ENCODE results near the gene BMERB1. TPM values are rescaled to one million over a fixed set of nuclear protein-coding genes. Genes with fewer than 3 reads are reported as not detected.

The BMERB1 gene
- total RNA-seq, 1 donor from 2014 or later, result 45.4 TPM

GRCh38 chr16:15516609-15517008 is 82.2 kb downstream of the BMERB1 start:
- H3K27me3 ChIP-seq, result no peaks in the 10 kb centered on the region
- no peaks in the 10 kb centered on the region for H3K4me1 ChIP-seq
- intact Hi-C loops (cut with DNase I), result no loop called here
- H3K36me3 ChIP-seq, result peaks cover 19% of the 10 kb centered on the region in 2 donors
- no peak overlapping the region for H3K27ac ChIP-seq
- TF ChIP-seq, protein P1, sequence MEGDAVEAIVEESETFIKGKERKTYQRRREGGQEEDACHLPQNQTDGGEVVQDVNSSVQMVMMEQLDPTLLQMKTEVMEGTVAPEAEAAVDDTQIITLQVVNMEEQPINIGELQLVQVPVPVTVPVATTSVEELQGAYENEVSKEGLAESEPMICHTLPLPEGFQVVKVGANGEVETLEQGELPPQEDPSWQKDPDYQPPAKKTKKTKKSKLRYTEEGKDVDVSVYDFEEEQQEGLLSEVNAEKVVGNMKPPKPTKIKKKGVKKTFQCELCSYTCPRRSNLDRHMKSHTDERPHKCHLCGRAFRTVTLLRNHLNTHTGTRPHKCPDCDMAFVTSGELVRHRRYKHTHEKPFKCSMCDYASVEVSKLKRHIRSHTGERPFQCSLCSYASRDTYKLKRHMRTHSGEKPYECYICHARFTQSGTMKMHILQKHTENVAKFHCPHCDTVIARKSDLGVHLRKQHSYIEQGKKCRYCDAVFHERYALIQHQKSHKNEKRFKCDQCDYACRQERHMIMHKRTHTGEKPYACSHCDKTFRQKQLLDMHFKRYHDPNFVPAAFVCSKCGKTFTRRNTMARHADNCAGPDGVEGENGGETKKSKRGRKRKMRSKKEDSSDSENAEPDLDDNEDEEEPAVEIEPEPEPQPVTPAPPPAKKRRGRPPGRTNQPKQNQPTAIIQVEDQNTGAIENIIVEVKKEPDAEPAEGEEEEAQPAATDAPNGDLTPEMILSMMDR (IDR thresholded peaks at IDR 0.05), result no peak
- H3K4me3 ChIP-seq, result no peak overlapping the region
- DNase-seq (ENCODE audit: low spot score in 2 of 2), result no peak
- no peaks in the 10 kb centered on the region for H3K9me3 ChIP-seq

GRCh38 chr16:15517743-15518377 is 83.5 kb downstream of the BMERB1 start:
- TF ChIP-seq, protein P1 (IDR thresholded peaks at IDR 0.05), result no peak
- DNase-seq (ENCODE audit: low spot score in 2 of 2), result no peak
- no peak overlapping the region for H3K4me3 ChIP-seq
- peak overlapping the region in 1 of 2 donors; percentile 9 for H3K27ac ChIP-seq
- peaks cover 19% of the 10 kb centered on the region in 2 donors for H3K36me3 ChIP-seq
- H3K4me1 ChIP-seq, result no peaks in the 10 kb centered on the region
- no peaks in the 10 kb centered on the region for H3K27me3 ChIP-seq
- no peaks in the 10 kb centered on the region for H3K9me3 ChIP-seq
- intact Hi-C loops (cut with DNase I), result no loop called here

- TF ChIP-seq, protein P1 (IDR thresholded peaks at IDR 0.05), result no peak
- Histone ChIP-seq H3K9me3 (no peaks in the 10 kb centered on the region), H3K27ac (peak overlapping the region in 1 of 2 donors; percentile 9), H3K4me3 (no peak overlapping the region), H3K36me3 (peaks cover 19% of the 10 kb centered on the region in 2 donors), H3K27me3 (no peaks in the 10 kb centered on the region), H3K4me1 (no peaks in the 10 kb centered on the region)
- DNase-seq (ENCODE audit: low spot score in 2 of 2), result peak in 1 of 2 donors; percentile 67
- intact Hi-C loops (cut with DNase I), result no loop called here
These were observed 84.3 kb downstream of the BMERB1 start for GRCh38 chr16:15518381-15519351.

GRCh38 chr16:15519790-15520189 is 85.4 kb downstream of the BMERB1 start:
- H3K4me3 ChIP-seq, result no peak overlapping the region
- H3K27ac ChIP-seq, result no peak overlapping the region
- H3K4me1 ChIP-seq, result no peaks in the 10 kb centered on the region
- TF ChIP-seq, protein P1 (IDR thresholded peaks at IDR 0.05), result no peak
- DNase-seq (ENCODE audit: low spot score in 2 of 2), result no peak
- no peaks in the 10 kb centered on the region for H3K27me3 ChIP-seq
- H3K36me3 ChIP-seq, result peaks cover 19% of the 10 kb centered on the region in 2 donors
- intact Hi-C loops (cut with DNase I), result no loop called here
- H3K9me3 ChIP-seq, result no peaks in the 10 kb centered on the region

- H3K27ac ChIP-seq, result no peak overlapping the region
- intact Hi-C loops (cut with DNase I), result no loop called here
- no peak for DNase-seq (ENCODE audit: low spot score in 2 of 2)
- H3K36me3 ChIP-seq, result peaks cover 8 to 10% of the 10 kb centered on the region in 2 donors
- TF ChIP-seq, protein P1 (IDR thresholded peaks at IDR 0.05), result no peak
- H3K9me3 ChIP-seq, result no peaks in the 10 kb centered on the region
- no peak overlapping the region for H3K4me3 ChIP-seq
- H3K4me1 ChIP-seq, result no peaks in the 10 kb centered on the region
- no peaks in the 10 kb centered on the region for H3K27me3 ChIP-seq
These were observed 87.0 kb downstream of the BMERB1 start for GRCh38 chr16:15521390-15521757.
